ENCODE measurements around the gene TRPM7.
"Not testable (repeated sequence)": the region's sequence is repeated elsewhere in the genome, so short reads cannot be mapped to it uniquely, and the experiment has no call there.

TRPM7 gene

DNA sequence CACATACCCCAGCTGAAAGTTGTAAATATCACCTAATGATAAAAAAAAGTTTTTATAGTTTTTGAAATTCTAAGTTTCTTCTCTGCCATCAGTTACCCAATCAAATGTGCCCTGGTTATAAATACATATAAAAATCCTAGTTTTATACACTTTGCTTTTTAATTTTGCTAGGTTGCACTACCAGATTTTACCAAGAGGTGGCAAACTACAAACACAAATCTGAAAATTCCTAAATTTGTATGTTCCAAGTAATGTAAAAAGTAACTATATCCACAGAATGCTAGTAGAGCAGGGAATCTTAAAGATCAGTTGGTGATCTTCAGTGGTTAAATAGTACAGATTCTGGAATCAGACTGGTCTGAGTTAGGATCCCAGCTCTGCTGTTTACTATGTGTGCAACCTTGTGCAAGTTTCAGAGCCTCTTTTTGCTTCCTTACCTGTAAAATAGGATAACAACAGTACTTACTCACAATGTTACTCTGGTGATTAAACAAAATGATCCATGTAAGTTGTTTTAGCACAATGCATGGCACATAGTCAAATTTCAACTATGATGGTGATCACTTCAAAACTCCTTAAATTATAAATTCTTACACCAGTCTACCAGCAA lies 11.0 kb downstream of the TRPM7 start:
- no peak for FAIRE-seq
- DNase-seq (ENCODE audit: insufficient read length, low spot score), result peak; percentile 21

- FAIRE-seq (no peak), DNase-seq (ENCODE audit: insufficient read length, low spot score) (no peak)
Observed at GRCh38 chr15:50670115-50670514, 16.5 kb downstream of the TRPM7 start.

DNA sequence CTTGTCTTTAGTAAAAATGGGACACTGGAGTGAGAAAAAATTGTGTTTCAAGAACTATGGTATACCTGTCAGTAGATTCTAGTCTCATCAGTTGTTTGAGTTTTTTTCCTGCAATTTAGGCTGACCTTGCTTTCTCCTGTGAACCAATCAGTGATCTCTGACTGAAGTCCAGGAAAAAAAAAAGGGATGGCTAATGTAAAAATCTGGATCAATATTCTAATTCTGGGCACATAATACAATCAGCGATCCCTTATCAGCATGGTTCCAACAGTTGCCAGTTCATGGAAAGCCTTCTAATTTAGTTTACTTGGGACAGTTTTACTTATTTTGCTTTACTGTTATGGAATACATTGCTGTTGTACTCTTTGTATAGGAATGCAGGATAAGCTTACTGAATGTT lies 17.0 kb downstream of the TRPM7 start:
- no peak for FAIRE-seq
- no peak for DNase-seq (ENCODE audit: insufficient read length, low spot score)

DNA sequence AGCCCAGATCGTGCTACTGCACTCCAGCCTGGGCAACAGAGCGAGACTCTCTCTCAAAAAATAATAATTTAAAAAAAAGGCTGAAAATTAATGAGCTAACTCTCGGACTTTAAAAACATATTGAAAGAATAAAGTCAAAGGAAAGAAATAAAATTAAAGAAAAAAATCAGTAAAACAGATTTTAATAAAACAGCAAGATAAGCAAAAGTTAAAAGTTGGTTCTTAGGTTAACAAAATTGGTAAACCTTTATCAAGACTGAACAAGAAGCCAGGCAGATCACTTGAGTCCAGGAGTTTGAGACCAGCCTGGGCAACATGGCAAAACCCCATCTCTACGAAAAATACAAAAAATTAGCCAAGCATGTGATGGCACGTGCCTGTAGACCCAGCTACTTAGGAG lies 20.7 kb downstream of the TRPM7 start:
- DNase-seq (ENCODE audit: insufficient read length, low spot score) (no peak), FAIRE-seq (no peak)

- DNase-seq (ENCODE audit: insufficient read length, low spot score) (no peak), FAIRE-seq (no peak)
Observed at GRCh38 chr15:50655555-50655954, 31.0 kb downstream of the TRPM7 start.

DNA sequence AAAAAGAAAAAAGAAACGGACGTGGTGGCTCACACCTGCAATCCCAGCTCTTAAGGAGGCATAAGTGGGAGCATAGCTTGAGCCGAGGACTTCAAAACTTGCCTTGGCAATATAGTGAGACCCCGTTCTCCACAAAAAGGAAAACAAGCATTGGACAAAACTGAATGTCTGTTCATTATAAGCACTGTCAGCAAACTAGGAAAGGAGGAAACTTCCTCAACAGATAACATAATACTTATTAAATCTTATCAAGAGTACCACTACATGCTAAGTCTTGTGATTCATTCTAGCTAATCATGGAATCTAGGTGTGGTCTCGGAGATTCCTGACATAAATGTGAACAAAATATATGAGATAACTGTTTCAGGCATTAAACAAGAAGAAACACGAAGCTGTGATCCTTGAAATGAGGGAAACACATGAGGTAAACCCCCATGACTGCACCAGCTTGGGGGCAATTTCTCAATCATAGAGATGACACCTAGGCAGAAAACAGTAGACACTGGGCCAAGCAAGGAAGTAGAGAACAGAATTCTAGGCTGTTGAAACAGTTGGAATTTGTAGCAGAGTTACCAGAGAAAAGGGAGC lies 33.3 kb downstream of the TRPM7 start:
- FAIRE-seq, result no peak
- no peak for DNase-seq (ENCODE audit: insufficient read length, low spot score)

DNA sequence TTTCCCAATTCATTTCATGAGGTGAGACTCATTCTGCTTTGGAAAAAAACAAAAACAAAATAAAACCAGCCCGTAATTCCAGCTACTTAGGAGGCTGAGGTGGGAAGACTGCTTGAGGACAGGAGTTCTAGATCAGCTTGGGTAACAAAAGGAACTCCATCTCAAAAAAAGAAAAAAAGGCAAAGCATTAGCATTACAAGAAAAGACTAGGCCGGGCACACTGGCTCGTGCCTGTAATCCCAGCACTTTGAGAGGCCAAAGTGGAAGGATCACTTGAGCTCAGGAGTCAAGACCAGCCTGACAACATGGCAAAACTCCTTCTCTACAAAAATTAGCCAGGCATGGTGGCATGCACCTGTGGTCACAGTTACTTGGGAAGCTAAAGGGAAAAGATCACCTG lies 33.9 kb downstream of the TRPM7 start:
- DNase-seq (ENCODE audit: insufficient read length, low spot score) (no peak), FAIRE-seq (no peak)

GRCh38 chr15:50641318-50641717 lies 45.3 kb downstream of the TRPM7 start:
- FAIRE-seq (no peak), DNase-seq (ENCODE audit: insufficient read length, low spot score) (no peak)

DNA sequence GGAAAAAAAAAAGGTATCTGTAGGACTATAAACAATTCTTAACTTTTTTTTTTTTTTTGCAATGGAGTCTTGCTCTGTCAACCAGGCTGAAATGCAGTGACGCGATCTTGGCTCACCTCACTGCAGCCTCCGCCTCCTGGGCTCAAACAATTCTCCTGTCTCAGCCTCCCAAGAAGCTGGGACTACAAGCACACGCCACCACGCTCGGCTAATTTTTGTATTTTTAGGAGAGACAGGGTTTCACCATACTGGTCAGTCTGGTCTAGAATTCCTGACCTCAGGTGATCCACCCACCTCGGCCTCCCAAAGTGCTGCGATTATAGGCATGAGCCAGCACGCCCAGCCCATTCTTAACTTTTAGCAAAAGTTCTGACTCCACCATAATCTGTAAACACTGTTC lies 50.5 kb downstream of the TRPM7 start:
- DNase-seq (ENCODE audit: insufficient read length, low spot score), result no peak
- FAIRE-seq, result no peak

GRCh38 chr15:50633653-50634052 lies 52.9 kb downstream of the TRPM7 start:
- FAIRE-seq, result no peak
- no peak for DNase-seq (ENCODE audit: insufficient read length, low spot score)

GRCh38 chr15:50628421-50628820 lies 58.2 kb downstream of the TRPM7 start:
- DNase-seq (ENCODE audit: insufficient read length, low spot score) (no peak), FAIRE-seq (no peak)

DNA sequence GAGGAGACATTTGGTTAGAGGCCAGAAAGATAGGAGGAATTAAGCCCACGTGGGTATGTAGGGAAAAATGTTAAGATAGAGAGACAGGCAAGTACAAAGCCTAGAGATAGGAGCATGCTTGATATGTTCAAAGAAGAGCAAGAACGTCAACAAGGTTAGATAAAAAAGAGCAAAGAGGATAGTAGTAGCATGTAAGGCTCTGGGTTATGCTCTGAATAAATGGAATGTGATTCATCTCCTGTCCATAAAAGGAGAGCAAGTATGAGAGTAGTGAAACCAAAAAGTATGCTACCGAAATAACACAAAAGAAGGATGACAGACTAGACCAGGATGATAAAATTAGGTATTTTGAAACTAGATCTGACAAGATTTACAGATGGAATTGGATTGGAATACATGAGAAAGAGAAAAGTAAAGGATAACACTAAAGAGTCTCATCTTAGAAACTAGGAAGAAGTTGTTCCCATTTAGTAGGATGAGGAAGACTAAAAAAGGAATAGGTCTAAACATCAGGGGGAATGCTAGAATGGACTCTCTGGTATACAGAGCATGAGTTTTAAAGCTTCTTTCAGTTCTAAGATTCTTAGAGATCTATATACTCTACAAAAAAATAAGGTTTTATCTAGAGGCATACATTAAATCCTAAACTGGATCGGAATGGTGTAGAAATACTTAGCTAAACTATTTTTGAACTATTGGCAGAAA lies 59.1 kb downstream of the TRPM7 start:
- FAIRE-seq (no peak), DNase-seq (ENCODE audit: insufficient read length, low spot score) (no peak)

- no peak for FAIRE-seq
- DNase-seq (ENCODE audit: insufficient read length, low spot score), result no peak
Observed at GRCh38 chr15:50624616-50625168, 61.9 kb downstream of the TRPM7 start.

DNA sequence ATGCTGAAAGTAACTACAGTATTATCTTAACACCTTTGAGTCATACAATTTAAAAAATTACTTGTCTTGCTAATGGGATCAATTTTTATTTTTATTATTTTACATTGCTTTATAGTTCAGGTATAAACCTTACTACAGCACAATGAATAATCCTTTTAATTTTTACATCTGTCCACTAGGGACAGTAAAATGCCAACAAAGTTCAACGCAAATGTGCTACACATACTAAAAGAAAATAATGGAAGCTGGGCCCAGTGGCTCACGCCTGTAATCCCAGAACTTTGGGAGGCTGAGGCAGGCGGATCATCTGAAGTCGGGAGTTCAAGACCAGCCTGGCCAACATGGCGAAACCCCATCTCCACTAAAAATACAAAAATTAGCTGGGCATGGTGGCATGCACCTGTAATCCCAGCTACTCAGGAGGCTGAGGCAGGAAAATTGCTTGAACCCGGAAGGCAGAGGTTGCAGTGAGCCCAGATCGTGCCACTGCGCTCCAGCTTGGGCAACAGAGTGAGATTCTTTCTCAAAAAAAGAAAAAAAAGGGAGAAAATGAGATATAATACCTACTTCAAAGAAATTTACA lies 64.1 kb downstream of the TRPM7 start:
- not testable (repeated sequence) for FAIRE-seq

DNA sequence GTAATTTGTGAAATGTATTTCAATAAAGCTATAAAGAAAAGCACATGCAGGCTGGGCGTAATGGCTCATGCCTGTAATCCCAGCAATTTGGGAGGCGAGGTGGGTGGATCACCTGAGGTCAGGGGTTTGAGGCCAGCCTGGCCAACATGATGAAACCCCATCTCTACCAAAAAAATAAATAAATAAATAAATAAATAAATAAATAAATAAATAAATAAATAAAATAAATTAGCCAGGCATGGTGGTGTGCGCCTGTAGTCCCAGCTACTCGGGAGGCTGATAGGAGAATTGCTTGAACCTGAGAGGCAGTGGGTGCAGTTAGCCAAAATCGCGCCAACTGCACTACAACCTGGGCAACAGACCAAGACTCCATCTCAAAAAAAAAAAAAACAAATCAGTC lies 69.6 kb downstream of the TRPM7 start:
- FAIRE-seq, result not testable (repeated sequence)

More for the DNA sequence above, 64.1 kb downstream of the TRPM7 start:
- peak; percentile 29 for DNase-seq (ENCODE audit: insufficient read length, low spot score)

GRCh38 chr15:50616554-50616953 lies 70.0 kb downstream of the TRPM7 start:
- FAIRE-seq; DNase-seq (ENCODE audit: insufficient read length, low spot score): not testable (repeated sequence)

More for the DNA sequence above, 69.6 kb downstream of the TRPM7 start:
- not testable (repeated sequence) for DNase-seq (ENCODE audit: insufficient read length, low spot score)

DNA sequence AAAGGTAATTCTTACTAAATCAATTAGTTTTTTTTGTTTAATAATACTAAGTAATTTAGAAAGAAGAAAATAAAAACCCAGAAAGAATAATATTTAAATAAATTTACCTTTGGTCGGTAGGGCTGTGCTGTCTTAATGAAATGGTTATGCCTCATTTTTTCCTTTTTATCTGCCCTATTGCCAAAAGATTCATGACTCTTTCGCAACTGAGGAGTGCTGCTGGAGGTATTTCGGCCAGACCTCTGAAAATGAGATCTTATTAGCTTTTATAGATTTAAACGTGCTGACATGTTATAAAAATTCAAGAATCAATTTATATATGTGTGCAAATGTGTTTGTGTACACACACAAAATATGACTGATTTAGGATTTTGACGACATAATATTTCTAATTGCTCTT lies 73.0 kb downstream of the TRPM7 start:
- FAIRE-seq, result no peak

DNA sequence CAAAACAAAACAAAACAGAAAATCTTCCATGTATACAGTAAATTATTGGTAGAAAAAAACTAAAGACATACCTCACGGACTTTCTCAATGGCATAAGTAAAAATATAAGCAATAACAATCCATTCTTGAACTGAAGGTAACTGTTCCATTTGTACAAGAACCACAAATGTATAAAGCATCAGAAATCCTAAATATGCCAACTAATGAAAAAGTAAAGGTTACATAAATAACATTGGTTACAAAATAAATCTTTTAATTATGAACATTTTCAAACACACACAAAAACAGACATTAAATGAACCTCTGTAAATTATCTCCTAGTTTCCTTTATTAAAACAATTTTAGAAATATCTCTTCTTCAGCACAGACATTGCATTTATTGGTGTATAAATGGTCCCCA lies 79.5 kb downstream of the TRPM7 start:
- DNase-seq (ENCODE audit: insufficient read length, low spot score) (no peak), FAIRE-seq (no peak)

More for the DNA sequence above, 73.0 kb downstream of the TRPM7 start:
- no peak for DNase-seq (ENCODE audit: insufficient read length, low spot score)

DNA sequence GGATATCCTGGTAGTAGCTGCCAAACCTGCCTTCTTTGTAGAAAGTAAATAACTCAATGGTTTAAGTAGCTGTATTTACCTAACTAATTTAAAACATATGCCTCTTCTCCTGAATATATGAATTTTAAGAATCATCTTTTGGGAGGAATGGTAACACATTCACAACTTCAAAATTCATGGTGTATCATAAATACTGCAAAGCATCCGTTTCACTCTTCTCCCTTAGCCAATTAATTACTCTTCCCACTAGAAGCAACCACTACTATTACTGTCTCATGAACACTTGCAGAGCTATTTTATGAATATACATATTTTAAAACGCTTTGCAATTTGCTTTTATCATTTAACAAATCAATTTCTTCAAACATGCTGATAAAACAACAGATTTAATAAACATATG lies 81.1 kb downstream of the TRPM7 start:
- DNase-seq (ENCODE audit: insufficient read length, low spot score) (no peak), FAIRE-seq (no peak)

- DNase-seq (ENCODE audit: insufficient read length, low spot score); FAIRE-seq: not testable (repeated sequence)
Observed at GRCh38 chr15:50602028-50602427, 84.6 kb downstream of the TRPM7 start.

- DNase-seq (ENCODE audit: insufficient read length, low spot score) (no peak), FAIRE-seq (no peak)
Observed at GRCh38 chr15:50594311-50594710, 92.3 kb downstream of the TRPM7 start.
